AG10803 (cell line): ENCODE data around the gene MAP7.

Experiments used
- DNase-seq: peaks from one replicate; pipeline ENCODE4 v3.0.0; 2010; ENCODE audit warnings: low read depth
- H3K4me3 ChIP-seq: 2 replicates; pipeline ENCODE4 v1.5.1; 2011; ENCODE audit warnings: mild to moderate bottlenecking, low read length, control low read depth
- TF ChIP-seq, protein P1 (sequence below): conservative IDR thresholded peaks from 2 replicates; pipeline ENCODE4 v1.5.1; 2011; ENCODE audit warnings: mild to moderate bottlenecking, low read length, control low read depth, inconsistent platforms

The MAP7 gene

DNA sequence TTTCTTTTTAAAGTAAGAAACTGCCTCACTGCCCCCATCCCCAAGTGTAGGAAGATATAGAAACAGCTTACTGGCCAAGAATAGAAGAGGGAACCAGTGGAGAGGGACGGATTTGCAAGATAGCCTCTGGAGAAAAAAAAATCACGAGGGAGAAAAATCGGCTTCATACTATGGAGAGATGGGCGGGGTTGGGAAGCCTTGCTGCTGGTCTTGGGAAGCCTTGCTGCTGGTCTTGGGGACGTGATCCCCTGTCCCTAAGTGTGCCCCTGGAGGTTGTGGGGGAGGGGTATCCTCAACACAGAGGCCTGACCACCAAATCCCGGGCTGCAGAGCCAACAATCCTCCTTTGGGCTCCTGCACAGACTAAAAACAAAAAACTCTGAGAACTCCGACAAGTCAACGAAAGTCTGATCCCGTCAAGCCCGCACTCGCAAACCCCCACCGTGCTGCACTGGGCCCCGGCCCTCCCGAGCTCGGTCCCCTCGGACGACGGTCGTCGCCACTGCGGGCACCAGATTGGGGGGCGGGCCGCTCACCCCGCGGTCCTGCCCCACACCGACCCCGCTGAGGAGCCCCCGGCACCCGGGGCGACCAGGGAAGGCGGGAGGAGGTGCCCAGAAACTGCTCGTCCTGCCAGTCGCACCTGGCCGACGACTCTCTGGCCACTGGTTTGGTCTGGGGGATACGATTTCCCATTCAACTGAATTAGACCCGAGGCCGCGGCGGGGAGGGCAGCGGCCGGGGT lies 750 bp downstream of the MAP7 start:
- peak overlapping the region; percentile 59 for H3K4me3 ChIP-seq
- TF ChIP-seq, protein P1, sequence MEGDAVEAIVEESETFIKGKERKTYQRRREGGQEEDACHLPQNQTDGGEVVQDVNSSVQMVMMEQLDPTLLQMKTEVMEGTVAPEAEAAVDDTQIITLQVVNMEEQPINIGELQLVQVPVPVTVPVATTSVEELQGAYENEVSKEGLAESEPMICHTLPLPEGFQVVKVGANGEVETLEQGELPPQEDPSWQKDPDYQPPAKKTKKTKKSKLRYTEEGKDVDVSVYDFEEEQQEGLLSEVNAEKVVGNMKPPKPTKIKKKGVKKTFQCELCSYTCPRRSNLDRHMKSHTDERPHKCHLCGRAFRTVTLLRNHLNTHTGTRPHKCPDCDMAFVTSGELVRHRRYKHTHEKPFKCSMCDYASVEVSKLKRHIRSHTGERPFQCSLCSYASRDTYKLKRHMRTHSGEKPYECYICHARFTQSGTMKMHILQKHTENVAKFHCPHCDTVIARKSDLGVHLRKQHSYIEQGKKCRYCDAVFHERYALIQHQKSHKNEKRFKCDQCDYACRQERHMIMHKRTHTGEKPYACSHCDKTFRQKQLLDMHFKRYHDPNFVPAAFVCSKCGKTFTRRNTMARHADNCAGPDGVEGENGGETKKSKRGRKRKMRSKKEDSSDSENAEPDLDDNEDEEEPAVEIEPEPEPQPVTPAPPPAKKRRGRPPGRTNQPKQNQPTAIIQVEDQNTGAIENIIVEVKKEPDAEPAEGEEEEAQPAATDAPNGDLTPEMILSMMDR, result no peak
- no peak for DNase-seq

DNA sequence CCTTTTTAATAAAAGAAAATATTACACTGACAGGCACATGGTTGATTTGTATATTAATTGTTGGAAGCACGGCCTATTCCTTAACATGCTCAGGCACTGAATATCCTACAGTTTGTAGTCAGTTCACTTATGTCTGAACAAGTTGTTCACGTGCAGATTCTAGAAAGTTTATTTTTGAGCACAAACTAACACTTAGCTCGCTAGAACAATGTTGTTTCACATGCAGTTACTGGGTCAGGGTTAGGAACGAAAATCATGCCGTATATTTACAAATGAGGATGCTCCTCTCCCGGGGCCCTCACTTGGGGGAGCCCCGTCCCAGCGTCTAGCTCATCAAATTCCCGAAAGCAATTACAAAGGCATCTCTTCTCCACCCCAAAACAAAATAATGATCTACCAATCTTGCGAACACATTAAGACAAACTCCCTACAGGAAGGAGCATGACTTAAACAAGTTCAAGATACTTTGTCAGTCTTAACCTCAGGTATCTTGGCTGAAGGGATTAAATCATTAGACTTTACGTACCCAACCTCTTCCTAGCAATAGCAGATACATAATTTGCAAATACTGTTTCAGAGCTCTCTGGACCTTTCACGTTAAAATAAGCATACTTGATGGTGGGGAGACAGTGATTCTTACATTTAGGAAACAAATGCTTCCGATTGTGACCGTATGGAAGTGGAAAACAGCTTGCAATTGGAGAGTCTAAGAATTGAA lies 1.5 kb downstream of the MAP7 start:
- TF ChIP-seq, protein P1, result no peak
- no peak overlapping the region for H3K4me3 ChIP-seq
- no peak for DNase-seq

DNA sequence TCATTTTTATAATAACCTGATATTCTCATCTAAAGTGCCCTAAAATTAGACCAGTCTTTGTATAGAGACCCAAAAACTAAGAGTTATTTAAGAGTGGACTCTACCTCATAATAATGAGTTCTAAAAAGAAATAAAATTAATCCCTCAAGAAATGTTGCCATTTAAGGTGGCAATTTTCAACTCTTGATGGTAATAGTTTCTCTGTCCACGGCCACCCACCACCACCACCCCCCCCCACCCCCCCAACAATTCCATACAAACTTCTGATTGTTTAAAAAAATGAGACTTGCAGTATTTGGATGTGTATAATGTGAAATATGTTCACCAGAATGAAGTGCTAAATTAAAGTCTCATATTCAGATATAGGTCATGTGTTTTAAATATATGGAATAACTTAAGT lies 2.4 kb downstream of the MAP7 start:
- no peak for DNase-seq
- TF ChIP-seq, protein P1, result no peak
- no peak overlapping the region for H3K4me3 ChIP-seq

DNA sequence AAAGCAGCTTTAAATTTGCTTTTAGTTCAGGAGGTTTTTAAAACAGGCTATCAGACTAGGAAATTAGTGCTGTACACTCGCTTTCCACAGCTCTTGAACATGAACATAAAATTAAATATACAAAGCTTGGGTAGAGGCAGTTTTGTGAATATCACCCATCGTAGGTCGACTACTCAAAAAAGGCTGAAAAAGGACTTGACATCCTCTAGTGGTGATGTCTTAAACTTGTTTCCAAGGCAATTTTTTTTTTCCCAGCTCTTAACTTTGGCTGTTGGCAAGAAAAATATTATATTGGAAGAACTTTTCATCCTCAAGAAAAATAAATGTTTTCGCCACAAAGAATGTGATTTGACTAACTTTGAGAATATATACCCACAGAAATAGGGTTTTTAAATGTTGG lies 2.9 kb downstream of the MAP7 start:
- peak; percentile 61 for DNase-seq
- no peak overlapping the region for H3K4me3 ChIP-seq
- TF ChIP-seq, protein P1, result peak; percentile 92

DNA sequence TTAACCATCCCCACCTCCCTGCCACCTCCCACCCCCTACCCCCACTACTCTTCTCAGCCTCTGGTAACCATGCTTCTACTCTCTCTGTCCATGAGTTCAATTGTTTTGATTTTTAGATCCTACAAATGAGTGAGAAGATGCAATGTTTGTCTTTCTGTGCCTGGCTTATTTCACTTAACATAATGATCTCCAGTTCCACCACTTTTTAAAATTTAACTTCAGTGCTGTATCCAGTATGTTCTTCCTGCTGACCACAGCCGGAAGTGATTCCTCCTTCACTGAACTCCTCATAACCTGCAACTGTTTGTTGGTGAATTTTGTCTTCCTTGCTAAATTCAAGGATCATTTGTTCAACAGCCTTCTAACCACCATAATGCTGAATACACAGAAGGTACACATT lies 3.9 kb downstream of the MAP7 start:
- no peak overlapping the region for H3K4me3 ChIP-seq
- no peak for DNase-seq
- TF ChIP-seq, protein P1, result no peak

DNA sequence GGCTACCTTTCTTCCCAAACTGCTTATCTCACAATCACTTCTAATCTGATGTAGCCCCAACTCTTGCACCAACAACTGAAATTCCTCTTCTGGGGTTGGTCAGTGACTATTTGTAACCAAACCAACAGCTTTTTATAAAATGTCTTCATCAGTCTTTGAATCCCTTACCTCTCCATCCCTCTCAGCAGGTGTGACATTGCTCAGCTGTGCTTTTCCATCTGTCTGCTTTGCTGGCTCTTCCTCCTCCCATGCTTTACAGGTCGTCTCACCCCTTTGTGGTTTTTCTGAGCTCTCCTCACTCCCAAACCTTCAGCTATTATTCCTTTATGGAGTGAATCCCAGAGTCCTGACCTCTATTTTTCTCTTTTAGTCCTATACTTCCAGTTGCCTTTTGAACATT lies 5.9 kb downstream of the MAP7 start:
- H3K4me3 ChIP-seq, result no peak overlapping the region
- TF ChIP-seq, protein P1, result no peak
- DNase-seq, result no peak

DNA sequence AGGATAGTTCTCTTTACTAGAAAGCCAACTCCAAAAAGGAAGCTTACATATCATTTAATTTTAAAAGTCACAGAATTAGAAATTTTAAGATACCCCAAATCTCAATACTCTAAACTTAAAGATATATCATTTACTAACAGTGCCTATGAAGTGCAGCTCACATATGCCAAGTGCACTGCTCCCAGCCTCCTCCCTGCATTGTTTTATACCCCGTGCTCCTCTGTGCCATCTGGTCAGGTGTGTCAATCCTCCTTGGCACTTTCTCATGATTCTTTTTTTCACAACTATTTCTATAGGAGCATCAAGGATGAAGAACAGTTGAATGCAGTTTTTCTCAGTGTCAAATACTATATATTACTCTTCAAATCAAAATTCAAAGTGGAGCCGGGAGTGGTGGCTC lies 8.8 kb downstream of the MAP7 start:
- no peak for DNase-seq
- H3K4me3 ChIP-seq, result no peak overlapping the region
- TF ChIP-seq, protein P1, result no peak
